ENCODE results near the gene CAD. TPM values are rescaled to one million over a fixed set of nuclear protein-coding genes. Genes with fewer than 3 reads are reported as not detected.

Gene CAD
- total and polyA plus RNA-seq, 9 of the 15 experiments (the other 6 are each of a cell fraction or from before 2014, with no cell fraction given): 7.5 to 126 (median 33.7) TPM

DNA sequence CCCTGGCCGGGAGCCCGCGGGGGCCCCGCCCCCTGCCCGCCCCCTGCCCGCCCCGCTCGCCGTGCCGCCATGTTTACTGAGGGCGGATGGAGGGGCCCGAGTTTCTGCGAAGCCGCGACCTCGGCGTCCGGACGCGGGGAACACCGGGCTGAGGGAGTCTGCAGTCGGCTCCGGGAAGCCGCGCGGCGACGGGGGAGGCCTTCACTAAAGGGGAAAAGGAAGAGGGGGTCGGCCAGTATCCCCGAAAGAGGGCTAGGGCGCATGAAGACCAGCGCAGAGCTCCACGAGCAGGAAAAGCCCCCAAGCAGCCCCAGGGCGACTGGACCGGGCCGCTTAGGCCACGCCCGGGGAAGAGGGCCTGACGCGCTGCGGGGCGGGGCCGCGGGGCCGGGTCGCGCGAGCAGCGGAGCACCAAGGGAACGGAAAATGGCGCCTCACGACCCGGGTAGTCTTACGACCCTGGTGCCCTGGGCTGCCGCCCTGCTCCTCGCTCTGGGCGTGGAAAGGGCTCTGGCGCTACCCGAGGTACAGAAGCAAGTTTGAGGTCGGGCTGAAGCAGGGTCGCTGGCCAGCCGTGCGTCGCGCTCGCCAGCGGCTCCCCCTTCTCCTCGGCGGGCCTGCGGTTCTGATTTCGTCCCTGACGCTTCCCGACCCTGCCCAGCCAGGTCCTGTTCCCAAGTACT, 5.1 kb upstream of the CAD start, which contains the start of the genes ATRAID and SLC5A6 (continued):
- TF ChIP-seq, protein P1, sequence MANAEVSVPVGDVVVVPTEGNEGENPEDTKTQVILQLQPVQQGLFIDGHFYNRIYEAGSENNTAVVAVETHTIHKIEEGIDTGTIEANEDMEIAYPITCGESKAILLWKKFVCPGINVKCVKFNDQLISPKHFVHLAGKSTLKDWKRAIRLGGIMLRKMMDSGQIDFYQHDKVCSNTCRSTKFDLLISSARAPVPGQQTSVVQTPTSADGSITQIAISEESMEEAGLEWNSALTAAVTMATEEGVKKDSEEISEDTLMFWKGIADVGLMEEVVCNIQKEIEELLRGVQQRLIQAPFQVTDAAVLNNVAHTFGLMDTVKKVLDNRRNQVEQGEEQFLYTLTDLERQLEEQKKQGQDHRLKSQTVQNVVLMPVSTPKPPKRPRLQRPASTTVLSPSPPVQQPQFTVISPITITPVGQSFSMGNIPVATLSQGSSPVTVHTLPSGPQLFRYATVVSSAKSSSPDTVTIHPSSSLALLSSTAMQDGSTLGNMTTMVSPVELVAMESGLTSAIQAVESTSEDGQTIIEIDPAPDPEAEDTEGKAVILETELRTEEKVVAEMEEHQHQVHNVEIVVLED (CRISPR knock-in tag; IDR thresholded peaks at IDR 0.05): no peak
- peak; percentile 79 for TF ChIP-seq ETV1 (tag; conservative IDR thresholded peaks at IDR 0.05; ENCODE audit: low read depth)
- TF ChIP-seq, protein P2, sequence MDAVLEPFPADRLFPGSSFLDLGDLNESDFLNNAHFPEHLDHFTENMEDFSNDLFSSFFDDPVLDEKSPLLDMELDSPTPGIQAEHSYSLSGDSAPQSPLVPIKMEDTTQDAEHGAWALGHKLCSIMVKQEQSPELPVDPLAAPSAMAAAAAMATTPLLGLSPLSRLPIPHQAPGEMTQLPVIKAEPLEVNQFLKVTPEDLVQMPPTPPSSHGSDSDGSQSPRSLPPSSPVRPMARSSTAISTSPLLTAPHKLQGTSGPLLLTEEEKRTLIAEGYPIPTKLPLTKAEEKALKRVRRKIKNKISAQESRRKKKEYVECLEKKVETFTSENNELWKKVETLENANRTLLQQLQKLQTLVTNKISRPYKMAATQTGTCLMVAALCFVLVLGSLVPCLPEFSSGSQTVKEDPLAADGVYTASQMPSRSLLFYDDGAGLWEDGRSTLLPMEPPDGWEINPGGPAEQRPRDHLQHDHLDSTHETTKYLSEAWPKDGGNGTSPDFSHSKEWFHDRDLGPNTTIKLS (IDR thresholded peaks at IDR 0.05; ENCODE audit: borderline replicate concordance, low read depth): peak; percentile 40; the same call in 1 of the 2 replicates
- TF ChIP-seq NR3C1 (CRISPR knock-in tag; IDR thresholded peaks at IDR 0.05): peak; percentile 75; the same call in 1 of the 2 replicates
- no peak for TF ChIP-seq PYGO2 (tag; IDR thresholded peaks at IDR 0.05)
- peak; percentile 95 for TF ChIP-seq POLR2A (conservative IDR thresholded peaks at IDR 0.05)
- no peak for TF ChIP-seq ZNF174 (CRISPR knock-in tag; IDR thresholded peaks at IDR 0.05)
- TF ChIP-seq POLR2G (IDR thresholded peaks at IDR 0.05; ENCODE audit: low read depth, low read length): peak; percentile 98
- TF ChIP-seq, protein P3, sequence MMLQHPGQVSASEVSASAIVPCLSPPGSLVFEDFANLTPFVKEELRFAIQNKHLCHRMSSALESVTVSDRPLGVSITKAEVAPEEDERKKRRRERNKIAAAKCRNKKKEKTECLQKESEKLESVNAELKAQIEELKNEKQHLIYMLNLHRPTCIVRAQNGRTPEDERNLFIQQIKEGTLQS (IDR thresholded peaks at IDR 0.05): no peak
- TF ChIP-seq, protein P3 (CRISPR knock-in tag; conservative IDR thresholded peaks at IDR 0.05): no peak; the same call in 1 of the 2 replicates
- TF ChIP-seq CXXC5 (CRISPR knock-in tag; IDR thresholded peaks at IDR 0.05): peak; percentile 91
- TF ChIP-seq BACH1 (tag; IDR thresholded peaks at IDR 0.05): no peak
- peak; percentile 67 for TF ChIP-seq ESRRA (IDR thresholded peaks at IDR 0.05; ENCODE audit: borderline replicate concordance, low read depth)
- TF ChIP-seq, protein P4, sequence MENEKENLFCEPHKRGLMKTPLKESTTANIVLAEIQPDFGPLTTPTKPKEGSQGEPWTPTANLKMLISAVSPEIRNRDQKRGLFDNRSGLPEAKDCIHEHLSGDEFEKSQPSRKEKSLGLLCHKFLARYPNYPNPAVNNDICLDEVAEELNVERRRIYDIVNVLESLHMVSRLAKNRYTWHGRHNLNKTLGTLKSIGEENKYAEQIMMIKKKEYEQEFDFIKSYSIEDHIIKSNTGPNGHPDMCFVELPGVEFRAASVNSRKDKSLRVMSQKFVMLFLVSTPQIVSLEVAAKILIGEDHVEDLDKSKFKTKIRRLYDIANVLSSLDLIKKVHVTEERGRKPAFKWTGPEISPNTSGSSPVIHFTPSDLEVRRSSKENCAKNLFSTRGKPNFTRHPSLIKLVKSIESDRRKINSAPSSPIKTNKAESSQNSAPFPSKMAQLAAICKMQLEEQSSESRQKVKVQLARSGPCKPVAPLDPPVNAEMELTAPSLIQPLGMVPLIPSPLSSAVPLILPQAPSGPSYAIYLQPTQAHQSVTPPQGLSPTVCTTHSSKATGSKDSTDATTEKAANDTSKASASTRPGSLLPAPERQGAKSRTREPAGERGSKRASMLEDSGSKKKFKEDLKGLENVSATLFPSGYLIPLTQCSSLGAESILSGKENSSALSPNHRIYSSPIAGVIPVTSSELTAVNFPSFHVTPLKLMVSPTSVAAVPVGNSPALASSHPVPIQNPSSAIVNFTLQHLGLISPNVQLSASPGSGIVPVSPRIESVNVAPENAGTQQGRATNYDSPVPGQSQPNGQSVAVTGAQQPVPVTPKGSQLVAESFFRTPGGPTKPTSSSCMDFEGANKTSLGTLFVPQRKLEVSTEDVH (IDR thresholded peaks at IDR 0.05; ENCODE audit: low read depth, partially characterized antibody): peak; percentile 77
- TF ChIP-seq, protein P5, sequence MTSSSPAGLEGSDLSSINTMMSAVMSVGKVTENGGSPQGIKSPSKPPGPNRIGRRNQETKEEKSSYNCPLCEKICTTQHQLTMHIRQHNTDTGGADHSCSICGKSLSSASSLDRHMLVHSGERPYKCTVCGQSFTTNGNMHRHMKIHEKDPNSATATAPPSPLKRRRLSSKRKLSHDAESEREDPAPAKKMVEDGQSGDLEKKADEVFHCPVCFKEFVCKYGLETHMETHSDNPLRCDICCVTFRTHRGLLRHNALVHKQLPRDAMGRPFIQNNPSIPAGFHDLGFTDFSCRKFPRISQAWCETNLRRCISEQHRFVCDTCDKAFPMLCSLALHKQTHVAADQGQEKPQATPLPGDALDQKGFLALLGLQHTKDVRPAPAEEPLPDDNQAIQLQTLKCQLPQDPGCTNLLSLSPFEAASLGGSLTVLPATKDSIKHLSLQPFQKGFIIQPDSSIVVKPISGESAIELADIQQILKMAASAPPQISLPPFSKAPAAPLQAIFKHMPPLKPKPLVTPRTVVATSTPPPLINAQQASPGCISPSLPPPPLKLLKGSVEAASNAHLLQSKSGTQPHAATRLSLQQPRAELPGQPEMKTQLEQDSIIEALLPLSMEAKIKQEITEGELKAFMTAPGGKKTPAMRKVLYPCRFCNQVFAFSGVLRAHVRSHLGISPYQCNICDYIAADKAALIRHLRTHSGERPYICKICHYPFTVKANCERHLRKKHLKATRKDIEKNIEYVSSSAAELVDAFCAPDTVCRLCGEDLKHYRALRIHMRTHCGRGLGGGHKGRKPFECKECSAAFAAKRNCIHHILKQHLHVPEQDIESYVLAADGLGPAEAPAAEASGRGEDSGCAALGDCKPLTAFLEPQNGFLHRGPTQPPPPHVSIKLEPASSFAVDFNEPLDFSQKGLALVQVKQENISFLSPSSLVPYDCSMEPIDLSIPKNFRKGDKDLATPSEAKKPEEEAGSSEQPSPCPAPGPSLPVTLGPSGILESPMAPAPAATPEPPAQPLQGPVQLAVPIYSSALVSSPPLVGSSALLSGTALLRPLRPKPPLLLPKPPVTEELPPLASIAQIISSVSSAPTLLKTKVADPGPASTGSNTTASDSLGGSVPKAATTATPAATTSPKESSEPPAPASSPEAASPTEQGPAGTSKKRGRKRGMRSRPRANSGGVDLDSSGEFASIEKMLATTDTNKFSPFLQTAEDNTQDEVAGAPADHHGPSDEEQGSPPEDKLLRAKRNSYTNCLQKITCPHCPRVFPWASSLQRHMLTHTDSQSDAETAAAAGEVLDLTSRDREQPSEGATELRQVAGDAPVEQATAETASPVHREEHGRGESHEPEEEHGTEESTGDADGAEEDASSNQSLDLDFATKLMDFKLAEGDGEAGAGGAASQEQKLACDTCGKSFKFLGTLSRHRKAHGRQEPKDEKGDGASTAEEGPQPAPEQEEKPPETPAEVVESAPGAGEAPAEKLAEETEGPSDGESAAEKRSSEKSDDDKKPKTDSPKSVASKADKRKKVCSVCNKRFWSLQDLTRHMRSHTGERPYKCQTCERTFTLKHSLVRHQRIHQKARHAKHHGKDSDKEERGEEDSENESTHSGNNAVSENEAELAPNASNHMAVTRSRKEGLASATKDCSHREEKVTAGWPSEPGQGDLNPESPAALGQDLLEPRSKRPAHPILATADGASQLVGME (CRISPR knock-in tag; IDR thresholded peaks at IDR 0.05): no peak
